NCI-H748 (cell line): ENCODE data around the gene TEAD1.

Source experiments
- DNase-seq: peaks from one replicate; lab custom pipeline; 2025; ENCODE audit not compliant: unreplicated experiment; lab: John Stamatoyannopoulos, UW

TEAD1 gene

GRCh38 chr11:12685229-12685628, 11.0 kb downstream of the TEAD1 start:
- no peak for DNase-seq

- no peak for DNase-seq
These were observed 12.2 kb downstream of the TEAD1 start for GRCh38 chr11:12686246-12687060.

- DNase-seq = no peak
These were observed 13.0 kb downstream of the TEAD1 start for GRCh38 chr11:12687216-12687623.

GRCh38 chr11:12687740-12688139, 13.5 kb downstream of the TEAD1 start:
- no peak for DNase-seq

GRCh38 chr11:12689029-12689755, 15.0 kb downstream of the TEAD1 start:
- no peak for DNase-seq

GRCh38 chr11:12690663-12691062, 16.4 kb downstream of the TEAD1 start:
- no peak for DNase-seq

GRCh38 chr11:12691473-12691872, 17.3 kb downstream of the TEAD1 start:
- DNase-seq = no peak

- DNase-seq = no peak
These were observed 18.2 kb downstream of the TEAD1 start for GRCh38 chr11:12692229-12693075.

- DNase-seq = no peak
These were observed 18.9 kb downstream of the TEAD1 start for GRCh38 chr11:12693094-12693478.

- peak; percentile 54 for DNase-seq
These were observed 19.4 kb downstream of the TEAD1 start for GRCh38 chr11:12693479-12694182.

- DNase-seq = no peak
These were observed 19.9 kb downstream of the TEAD1 start for GRCh38 chr11:12694183-12694531.

- DNase-seq = no peak
These were observed 21.1 kb downstream of the TEAD1 start for GRCh38 chr11:12695221-12695794.

- no peak for DNase-seq
These were observed 21.7 kb downstream of the TEAD1 start for GRCh38 chr11:12695873-12696272.

- DNase-seq = peak; percentile 67
These were observed 22.8 kb downstream of the TEAD1 start for GRCh38 chr11:12696911-12697581.

GRCh38 chr11:12698048-12698447, 23.8 kb downstream of the TEAD1 start:
- no peak for DNase-seq

- no peak for DNase-seq
These were observed 27.8 kb downstream of the TEAD1 start for GRCh38 chr11:12701811-12702592.

- DNase-seq = no peak
These were observed 28.8 kb downstream of the TEAD1 start for GRCh38 chr11:12702999-12703453.

GRCh38 chr11:12704049-12704448, 29.8 kb downstream of the TEAD1 start:
- no peak for DNase-seq

GRCh38 chr11:12705874-12706273, 31.7 kb downstream of the TEAD1 start:
- DNase-seq = no peak
